C4-2B (cell line): ENCODE data around the gene SYN1.

Experiments
- ZFX ChIP-seq: fragments of 450-650 bp; IDR thresholded peaks from 2 replicates; pipeline ENCODE4 v1.6.1; 2017
- TF ChIP-seq, protein P1 (sequence below): fragments of 450-650 bp; conservative IDR thresholded peaks from 2 replicates; pipeline ENCODE4 v1.5.1; 2017; ENCODE audit warnings: mild to moderate bottlenecking

DNA sequence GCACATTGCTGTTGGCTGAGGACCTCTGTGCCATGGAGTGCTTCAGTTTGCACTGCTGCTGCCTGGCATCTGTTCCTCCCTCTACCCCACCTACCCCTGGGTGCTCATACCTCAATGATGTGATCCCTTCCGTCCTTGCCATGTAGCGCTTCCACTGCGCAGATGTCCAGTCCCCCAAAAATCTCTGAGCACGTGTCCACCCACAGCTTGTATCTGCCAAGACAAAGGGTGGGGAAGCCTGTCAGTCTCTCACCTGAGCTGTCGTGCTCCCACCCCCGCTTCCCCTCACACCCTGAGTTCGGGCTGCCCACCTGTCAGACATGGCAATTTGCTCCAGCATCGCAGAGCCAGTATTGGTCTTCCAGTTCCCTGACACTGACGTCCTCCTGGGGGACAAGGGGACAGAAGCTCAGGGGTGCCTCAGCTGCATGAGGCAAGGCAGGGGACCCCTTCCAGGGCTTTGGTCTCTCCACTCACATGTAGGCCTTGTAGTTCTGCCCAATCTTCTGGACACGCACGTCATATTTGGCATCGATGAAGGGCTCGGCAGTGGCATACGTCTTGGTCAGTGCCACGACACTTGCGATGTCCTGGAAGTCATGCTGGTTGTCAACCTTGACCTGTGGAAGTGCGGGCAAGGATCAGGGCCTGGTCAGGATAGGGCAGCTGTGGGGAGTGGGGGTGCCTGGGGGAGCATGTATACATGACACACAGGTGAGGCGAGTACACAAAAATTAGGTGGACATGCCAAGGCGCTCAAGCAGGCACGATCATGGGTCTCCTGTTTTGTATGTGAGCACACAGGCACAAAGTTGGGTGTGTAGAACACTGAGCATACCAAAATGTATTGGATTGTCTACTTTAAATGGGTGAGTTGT lies 43.4 kb downstream of the SYN1 start:
- TF ChIP-seq, protein P1, sequence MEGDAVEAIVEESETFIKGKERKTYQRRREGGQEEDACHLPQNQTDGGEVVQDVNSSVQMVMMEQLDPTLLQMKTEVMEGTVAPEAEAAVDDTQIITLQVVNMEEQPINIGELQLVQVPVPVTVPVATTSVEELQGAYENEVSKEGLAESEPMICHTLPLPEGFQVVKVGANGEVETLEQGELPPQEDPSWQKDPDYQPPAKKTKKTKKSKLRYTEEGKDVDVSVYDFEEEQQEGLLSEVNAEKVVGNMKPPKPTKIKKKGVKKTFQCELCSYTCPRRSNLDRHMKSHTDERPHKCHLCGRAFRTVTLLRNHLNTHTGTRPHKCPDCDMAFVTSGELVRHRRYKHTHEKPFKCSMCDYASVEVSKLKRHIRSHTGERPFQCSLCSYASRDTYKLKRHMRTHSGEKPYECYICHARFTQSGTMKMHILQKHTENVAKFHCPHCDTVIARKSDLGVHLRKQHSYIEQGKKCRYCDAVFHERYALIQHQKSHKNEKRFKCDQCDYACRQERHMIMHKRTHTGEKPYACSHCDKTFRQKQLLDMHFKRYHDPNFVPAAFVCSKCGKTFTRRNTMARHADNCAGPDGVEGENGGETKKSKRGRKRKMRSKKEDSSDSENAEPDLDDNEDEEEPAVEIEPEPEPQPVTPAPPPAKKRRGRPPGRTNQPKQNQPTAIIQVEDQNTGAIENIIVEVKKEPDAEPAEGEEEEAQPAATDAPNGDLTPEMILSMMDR: no peak
- TF ChIP-seq ZFX: no peak
